Measurements from ENCODE around the gene KCNK1.

Gene KCNK1

GRCh38 chr1:233613252-233614172, at the start of gene KCNK1:
Gene KCNK1 (plus strand): TSS chr1:233614106. CDS start chr1:233614172, 66 bp downstream.
- in situ Hi-C loops (cut with HindIII; ENCODE audit: low sequenced_read_pairs) = no loop called here

DNA sequence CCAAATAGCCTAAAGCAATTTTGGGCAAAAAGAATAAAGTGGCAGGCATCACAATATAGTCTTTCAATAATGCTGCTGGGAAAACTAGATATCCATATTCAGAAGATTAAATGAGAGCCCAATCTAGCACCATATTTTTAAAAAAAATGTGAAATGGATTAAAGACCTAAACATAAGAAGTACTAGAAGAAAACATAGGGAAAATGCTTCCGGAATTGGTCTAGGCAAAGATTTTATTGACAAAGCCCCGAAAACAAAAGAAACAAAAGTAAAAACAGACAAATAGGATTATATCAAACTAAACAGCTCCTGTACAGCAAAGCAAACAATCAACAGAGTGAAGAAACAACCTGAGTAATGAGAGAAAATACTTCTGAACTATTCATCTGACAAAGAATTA, 48.6 kb upstream of the KCNK1 start:
- in situ Hi-C loops (cut with HindIII; ENCODE audit: low sequenced_read_pairs) = loop anchor here (5.0 kb wide), 1 partner anchor 98 kb away; no protein-coding TSS in a partner anchor

GRCh38 chr1:233566886-233567285, 47.0 kb upstream of the KCNK1 start:
- in situ Hi-C loops (cut with HindIII; ENCODE audit: low sequenced_read_pairs) = loop anchor here (5.0 kb wide), 1 partner anchor 100 kb away; no protein-coding TSS in a partner anchor

DNA sequence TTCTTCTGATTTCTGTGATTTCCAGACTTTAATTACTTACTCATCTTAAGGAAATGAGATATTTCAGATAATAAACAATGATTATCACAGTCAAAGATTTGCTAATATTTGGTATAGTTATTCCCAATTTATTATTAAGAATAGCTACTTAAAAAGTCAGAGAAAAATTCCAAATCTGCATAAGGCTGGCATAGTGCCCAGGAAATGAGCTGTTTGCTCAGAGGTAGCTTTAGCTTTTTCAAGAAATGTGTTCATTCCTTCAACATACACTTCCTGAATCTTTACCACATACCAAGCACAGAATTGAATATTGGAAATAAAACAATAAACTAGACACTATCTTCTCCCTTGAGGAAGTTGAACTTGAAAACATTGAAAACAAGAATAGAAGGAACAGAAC, 44.3 kb upstream of the KCNK1 start:
- in situ Hi-C loops (cut with HindIII; ENCODE audit: low sequenced_read_pairs) = loop anchor here (5.0 kb wide), 1 partner anchor 102 kb away; no protein-coding TSS in a partner anchor

- in situ Hi-C loops (cut with HindIII; ENCODE audit: low sequenced_read_pairs) = no loop called here
Observed at GRCh38 chr1:233570216-233570615, 43.7 kb upstream of the KCNK1 start.

- in situ Hi-C loops (cut with HindIII; ENCODE audit: low sequenced_read_pairs) = no loop called here
Observed at GRCh38 chr1:233570706-233571105, 43.2 kb upstream of the KCNK1 start.

DNA sequence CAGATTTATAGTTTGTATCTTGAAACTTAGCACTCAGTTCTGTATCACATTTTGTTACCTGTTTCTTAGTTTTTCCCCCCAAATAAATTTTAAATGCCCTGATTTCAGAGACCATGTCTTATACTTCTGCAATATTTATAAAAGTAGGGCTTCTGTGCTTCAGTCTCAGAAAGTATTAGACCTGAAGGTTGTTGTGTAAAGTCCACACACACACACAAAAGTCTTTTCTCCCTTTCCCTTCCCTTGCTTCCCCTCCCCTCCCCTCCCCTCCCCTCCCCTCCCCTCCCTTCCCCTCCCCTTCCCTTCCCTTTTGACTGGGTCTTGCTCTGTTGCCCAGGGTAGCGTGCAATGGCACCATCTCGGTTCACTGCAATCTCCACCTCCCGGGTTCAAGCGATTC, 41.0 kb upstream of the KCNK1 start:
- in situ Hi-C loops (cut with HindIII; ENCODE audit: low sequenced_read_pairs) = no loop called here

DNA sequence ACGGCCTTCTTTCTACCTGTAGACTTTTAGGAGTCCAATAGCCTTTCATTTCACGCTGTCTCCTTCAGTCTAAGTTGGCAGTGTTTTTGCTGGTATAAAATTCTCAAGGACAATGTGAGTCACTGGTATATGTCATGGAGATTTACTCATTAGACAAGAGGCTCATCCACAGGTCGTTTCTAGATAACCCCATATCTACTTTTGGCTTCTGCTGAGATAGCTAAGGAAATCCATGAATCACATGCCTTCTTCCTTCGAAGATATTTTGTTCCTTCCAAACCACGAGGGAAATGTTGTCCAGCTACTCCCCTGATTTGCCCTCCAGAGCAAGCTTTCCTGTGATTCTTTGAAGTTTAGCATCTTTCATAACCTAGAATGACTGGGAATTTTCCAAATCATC, 38.5 kb upstream of the KCNK1 start:
- in situ Hi-C loops (cut with HindIII; ENCODE audit: low sequenced_read_pairs) = no loop called here

DNA sequence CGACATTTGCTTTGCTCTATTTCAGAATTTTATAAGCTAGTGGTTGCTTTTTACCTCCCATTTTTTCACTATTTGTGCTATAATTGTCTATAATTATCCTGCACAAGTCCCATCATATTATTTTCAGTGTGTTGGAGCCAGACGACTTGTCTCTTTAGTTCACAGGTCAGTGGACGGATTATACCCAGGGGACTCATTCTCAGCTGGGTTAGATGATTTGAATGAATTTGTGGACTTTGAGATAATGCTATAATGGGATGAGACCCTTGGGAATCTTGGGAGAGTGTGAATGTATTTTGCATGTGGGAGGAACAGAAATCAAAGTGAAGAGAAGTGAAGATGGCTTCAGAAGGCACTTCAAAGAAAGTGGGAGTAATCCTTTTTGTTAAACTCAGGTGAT, 31.5 kb upstream of the KCNK1 start:
- in situ Hi-C loops (cut with HindIII; ENCODE audit: low sequenced_read_pairs) = no loop called here

DNA sequence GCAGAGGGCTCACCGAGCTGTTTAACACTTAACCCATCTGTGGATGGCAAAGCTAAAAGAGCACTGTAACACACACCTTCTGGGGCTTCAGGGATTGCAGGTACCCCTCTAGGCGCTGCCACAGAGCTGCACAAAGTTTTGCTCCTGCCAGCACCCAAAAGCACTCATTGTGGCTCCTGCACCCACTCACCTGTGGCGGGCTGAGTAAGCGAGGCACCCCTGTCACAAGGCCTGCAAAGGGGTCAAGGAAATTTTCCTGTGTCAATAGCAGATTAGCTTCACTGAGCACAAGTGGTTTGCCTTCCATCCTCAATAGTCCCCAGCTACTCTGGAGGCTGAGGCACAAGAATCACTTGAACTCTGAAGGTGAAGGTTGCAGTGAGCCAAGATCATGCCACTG, 29.5 kb upstream of the KCNK1 start:
- in situ Hi-C loops (cut with HindIII; ENCODE audit: low sequenced_read_pairs) = no loop called here

GRCh38 chr1:233584931-233585330, 29.0 kb upstream of the KCNK1 start:
- in situ Hi-C loops (cut with HindIII; ENCODE audit: low sequenced_read_pairs) = no loop called here

GRCh38 chr1:233586301-233586700, 27.6 kb upstream of the KCNK1 start:
- in situ Hi-C loops (cut with HindIII; ENCODE audit: low sequenced_read_pairs) = no loop called here

DNA sequence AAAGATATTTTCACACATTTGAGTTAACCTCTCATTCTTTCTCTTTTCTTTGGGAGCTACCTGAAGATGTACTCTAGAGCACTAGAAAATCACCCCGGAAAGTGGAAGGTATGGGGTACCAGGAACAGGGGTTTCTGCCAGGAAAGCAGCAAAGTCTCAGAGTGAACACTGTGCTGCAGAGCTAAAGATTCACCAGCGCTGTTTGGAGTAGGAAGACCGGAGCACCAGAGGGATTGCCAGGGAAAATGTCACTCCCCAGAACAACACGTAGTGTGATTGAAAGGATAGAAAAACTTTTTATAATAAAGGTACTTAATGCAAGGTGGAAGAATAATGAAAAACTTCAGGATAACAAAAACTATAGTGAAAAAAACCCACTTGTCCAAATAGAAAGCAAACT, 26.7 kb upstream of the KCNK1 start:
- in situ Hi-C loops (cut with HindIII; ENCODE audit: low sequenced_read_pairs) = no loop called here

GRCh38 chr1:233587958-233588799, 25.7 kb upstream of the KCNK1 start:
- in situ Hi-C loops (cut with HindIII; ENCODE audit: low sequenced_read_pairs) = no loop called here

DNA sequence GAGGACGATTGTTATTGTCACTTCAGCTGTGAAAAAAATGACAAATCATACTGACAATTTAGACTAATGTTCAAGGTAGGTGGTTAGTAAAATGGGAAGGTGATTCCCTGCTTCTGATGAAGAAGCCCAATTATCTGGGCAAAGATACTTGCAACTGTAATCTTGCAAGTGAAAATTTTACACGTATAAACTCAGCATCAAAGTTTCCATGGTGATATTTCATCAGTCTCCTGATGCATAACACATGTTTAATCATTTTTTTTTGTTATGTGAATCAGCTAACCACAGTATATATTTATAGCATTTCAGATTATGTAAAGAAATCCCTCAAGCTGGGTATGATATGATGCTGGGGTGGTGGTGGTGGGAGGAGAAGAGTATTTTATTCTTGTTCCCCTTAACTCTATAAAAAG, 16.4 kb upstream of the KCNK1 start:
- in situ Hi-C loops (cut with HindIII; ENCODE audit: low sequenced_read_pairs) = no loop called here

DNA sequence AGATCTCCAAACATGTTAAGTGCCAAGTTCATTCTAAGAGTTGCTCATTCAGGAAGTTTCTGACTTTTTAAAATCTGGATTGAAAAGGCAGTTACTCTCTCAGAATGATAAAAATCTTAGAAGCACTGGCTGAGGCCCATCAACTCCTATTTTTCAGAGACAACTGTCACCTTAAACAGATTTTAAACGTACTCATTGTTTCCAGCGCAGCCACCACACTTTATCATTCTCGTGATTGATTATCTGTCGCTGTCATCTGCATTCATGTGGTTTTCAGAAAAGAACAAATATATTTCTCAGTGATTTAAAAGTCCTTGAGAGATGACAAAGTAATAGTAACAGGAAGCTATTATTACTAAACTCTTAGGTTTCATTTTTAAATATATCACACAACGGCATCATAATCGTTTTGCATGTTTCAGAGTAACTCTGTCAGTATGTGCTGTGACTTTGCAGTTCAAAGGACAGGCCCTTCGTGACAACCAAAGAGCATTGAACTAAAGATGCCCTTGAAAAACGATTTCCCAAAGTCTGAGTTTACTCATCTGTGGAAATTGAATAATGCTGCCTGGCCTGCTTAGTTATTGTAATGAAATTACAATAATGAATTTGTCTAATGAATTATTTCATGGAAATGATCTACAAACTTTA, 14.9 kb upstream of the KCNK1 start:
- in situ Hi-C loops (cut with HindIII; ENCODE audit: low sequenced_read_pairs) = no loop called here

- in situ Hi-C loops (cut with HindIII; ENCODE audit: low sequenced_read_pairs) = no loop called here
Observed at GRCh38 chr1:233599542-233600073, 14.3 kb upstream of the KCNK1 start.

GRCh38 chr1:233600488-233600887, 13.4 kb upstream of the KCNK1 start:
- in situ Hi-C loops (cut with HindIII; ENCODE audit: low sequenced_read_pairs) = no loop called here

DNA sequence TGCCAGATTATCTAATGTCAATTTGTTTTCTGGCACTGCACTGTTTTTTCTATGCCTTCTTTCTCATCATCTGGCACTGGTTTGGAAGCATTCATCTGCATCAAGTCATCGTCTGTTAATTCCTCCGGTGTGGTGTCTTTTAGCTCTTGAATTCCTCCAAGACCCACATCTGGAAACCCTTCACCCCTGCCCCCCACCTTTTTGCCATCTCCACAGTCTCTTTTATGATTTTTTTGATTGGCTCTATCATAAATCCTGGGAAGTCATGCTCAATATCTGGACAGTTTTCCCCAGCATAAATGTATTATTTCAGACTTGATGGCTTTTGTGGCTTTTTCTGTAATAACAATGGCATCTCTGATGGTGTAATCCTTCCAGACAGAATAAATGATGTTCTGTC, 10.4 kb upstream of the KCNK1 start:
- in situ Hi-C loops (cut with HindIII; ENCODE audit: low sequenced_read_pairs) = no loop called here

GRCh38 chr1:233605205-233605604, 8.7 kb upstream of the KCNK1 start:
- in situ Hi-C loops (cut with HindIII; ENCODE audit: low sequenced_read_pairs) = no loop called here

- in situ Hi-C loops (cut with HindIII; ENCODE audit: low sequenced_read_pairs) = no loop called here
Observed at GRCh38 chr1:233606813-233607212, 7.1 kb upstream of the KCNK1 start.

All from endothelial cell of hepatic sinusoid (primary cell).